Left lung (tissue), 10 donors: ENCODE results near the gene MAPK4. TPM values are rescaled to one million over a fixed set of nuclear protein-coding genes. Genes with fewer than 3 reads are reported as not detected.

Experiments used
- ATAC-seq: fragments of 200-7000 bp; cut with Tn5 transposase; one replicate; pipeline ENCODE4 v1.9.1; 2020; ENCODE audit warnings: moderate library complexity
- DNase-seq, 4 donors: peaks; one replicate each; pipeline ENCODE4 v3.0.0-alpha.2; 2013 to 2020
- H3K27ac ChIP-seq, 2 donors: fragments of 200-600 bp; sonication (generic) in 1 of 2; one replicate each; pipeline versions ENCODE4 v1.5.0 to v1.8.0; 2020 to 2021
- H3K27me3 ChIP-seq, 2 donors: fragments of 200-600 bp; sonication (generic) in 1 of 2; one replicate each; pipeline versions ENCODE4 v1.5.0 to v1.8.0; 2020 to 2021
- H3K36me3 ChIP-seq, 2 donors: fragments of 200-600 bp; sonication (generic) in 1 of 2; one replicate each; pipeline versions ENCODE4 v1.5.0 to v1.8.0; 2020 to 2021
- H3K4me1 ChIP-seq, 2 donors: fragments of 200-600 bp; one replicate each; pipeline ENCODE4 v1.8.0; 2021
- H3K4me3 ChIP-seq, 2 donors: fragments of 200-600 bp; sonication (generic) in 1 of 2; one replicate each; pipeline versions ENCODE4 v1.5.0 to v1.8.0; 2020 to 2021; ENCODE audit warnings: mild to moderate bottlenecking in 1 of 2
- H3K9me3 ChIP-seq, 2 donors: fragments of 200-600 bp; sonication (generic) in 1 of 2; one replicate each; pipeline versions ENCODE4 v1.5.0 to v1.8.0; 2020 to 2021
- CTCF ChIP-seq, 2 donors: fragments of 200-600 bp; sonication (generic) in 1 of 2; IDR thresholded peaks; one replicate each; pipeline versions ENCODE4 v1.5.0 to v1.8.0; 2021; ENCODE audit warnings: antibody characterized with exemption in 2 of 2
- intact Hi-C, 2 donors: fragments of 100-400 bp; cut with DNase I; formaldehyde crosslinking; loops; one replicate each; pipeline versions ENCODE4 v1.11.2 to v1.14.2; 2022
- polyA plus RNA-seq, 6 donors: library from polyadenylated mRNA; unstranded; fragments of 120-200 nt; gene quantifications; one replicate each; pipeline ENCODE4 v1.2.1, GENCODE V29; 2013; ENCODE audit not compliant: insufficient read length in 6 of 6
- total RNA-seq, 2 donors: library from RNA; stranded (reverse); fragmentation: NEBNext Ultra II Directional; extraction: Animal tissue kit (Norgen Biotek cat#: 25700); gene quantifications; one replicate each; pipeline ENCODE4 v1.2.1, GENCODE V29; 2021
- donor health status: DM: no; HTN: yes; CAD: no.
- donor health status: DM: no; HTN: no; CAD: no.

Gene MAPK4
- total and polyA plus RNA-seq, 8 donors = 0.55 to 2.1 (median 1.3) TPM

GRCh38 chr18:50624981-50625380 is 65.1 kb downstream of the MAPK4 start:
- H3K4me3 ChIP-seq = no peak overlapping the region

GRCh38 chr18:50626317-50626716 is 66.4 kb downstream of the MAPK4 start:
- DNase-seq (no peak), ATAC-seq (no peak)
- no peak for TF ChIP-seq CTCF (IDR thresholded peaks at IDR 0.05)
- no peaks in the 10 kb centered on the region for H3K27me3 ChIP-seq
- H3K27ac ChIP-seq = no peak overlapping the region
- H3K36me3 ChIP-seq = no peaks in the 10 kb centered on the region
- no peak overlapping the region for H3K4me3 ChIP-seq
- H3K4me1 ChIP-seq = no peaks in the 10 kb centered on the region
- intact Hi-C loops = no loop called here
- no peaks in the 10 kb centered on the region for H3K9me3 ChIP-seq

More at GRCh38 chr18:50624981-50625380, 65.1 kb downstream of the MAPK4 start:
- no peak for DNase-seq
- no peaks in the 10 kb centered on the region for H3K9me3 ChIP-seq
- intact Hi-C loops = no loop called here
- H3K27ac ChIP-seq = no peak overlapping the region
- ATAC-seq = no peak
- no peaks in the 10 kb centered on the region for H3K27me3 ChIP-seq
- no peak for TF ChIP-seq CTCF (IDR thresholded peaks at IDR 0.05)
- no peaks in the 10 kb centered on the region for H3K36me3 ChIP-seq
- H3K4me1 ChIP-seq = no peaks in the 10 kb centered on the region

- DNase-seq = no peak
- H3K27me3 ChIP-seq = no peaks in the 10 kb centered on the region
- intact Hi-C loops = no loop called here
- H3K4me3 ChIP-seq = no peak overlapping the region
- H3K9me3 ChIP-seq = no peaks in the 10 kb centered on the region
- H3K36me3 ChIP-seq = no peaks in the 10 kb centered on the region
- H3K27ac ChIP-seq = no peak overlapping the region
- no peaks in the 10 kb centered on the region for H3K4me1 ChIP-seq
- no peak for TF ChIP-seq CTCF (IDR thresholded peaks at IDR 0.05)
- no peak for ATAC-seq
Observed at GRCh38 chr18:50627594-50628532, 68.0 kb downstream of the MAPK4 start.

- no peak for ATAC-seq
- intact Hi-C loops = no loop called here
Observed at GRCh38 chr18:50628533-50628905, 68.6 kb downstream of the MAPK4 start.

More at GRCh38 chr18:50628533-50628905, 68.6 kb downstream of the MAPK4 start:
- Histone ChIP-seq H3K36me3 (no peaks in the 10 kb centered on the region), H3K4me3 (no peak overlapping the region), H3K27me3 (no peaks in the 10 kb centered on the region), H3K9me3 (no peaks in the 10 kb centered on the region), H3K27ac (no peak overlapping the region), H3K4me1 (no peaks in the 10 kb centered on the region)
- TF ChIP-seq CTCF (IDR thresholded peaks at IDR 0.05) = no peak
- DNase-seq = no peak
